K562 (cell line): ENCODE measurements around the gene MED15. TPM values are rescaled to one million over a fixed set of nuclear protein-coding genes. Genes with fewer than 3 reads are reported as not detected.

Experiments
- ATF6 ChIP-seq: sonication (generic); formaldehyde crosslinking; IDR thresholded peaks from 2 replicates; pipeline ENCODE4 v1.4.0; 2020; ENCODE audit warnings: mild to moderate bottlenecking, missing genetic modification reagents
- CAMTA2 ChIP-seq: fragments of 250-450 bp; sonication (Bioruptor Pico); conservative IDR thresholded peaks from 2 replicates; pipeline ENCODE4 v1.5.1; 2022
- CHD4 ChIP-seq: fragments of 200-600 bp; sonication (generic); IDR thresholded peaks from 3 replicates; pipeline ENCODE4 v1.6.1; 2012; ENCODE audit warnings: low read depth, mild to moderate bottlenecking, mixed read lengths, low read length, inconsistent platforms; ENCODE audit not compliant: insufficient read depth, insufficient replicate concordance, poor library complexity, severe bottlenecking
- FOXK1 ChIP-seq: sonication (generic); formaldehyde crosslinking; IDR thresholded peaks from 2 replicates; pipeline ENCODE4 v1.8.0; 2022; ENCODE audit warnings: missing genetic modification reagents, mild to moderate bottlenecking, borderline replicate concordance
- FOXM1 ChIP-seq, 2 experiments: fragments of 450-650 bp in 1 of 2; sonication (generic) in 1 of 2; formaldehyde crosslinking in 1 of 2; IDR thresholded peaks; 2 replicates each; pipeline versions ENCODE4 v1.6.1 to v1.9.0; 2017 to 2022; ENCODE audit warnings: low read depth in 2 of 2, mild to moderate bottlenecking in 2 of 2, missing genetic modification reagents in 1 of 2, moderate library complexity in 1 of 2
- HDGF ChIP-seq: fragments of 450-650 bp; IDR thresholded peaks from 2 replicates; pipeline ENCODE4 v1.6.1; 2016
- MNT ChIP-seq, 2 experiments: fragments of 450-650 bp; conservative IDR thresholded peaks; 2 replicates each; pipeline ENCODE4 v1.6.1; 2017; ENCODE audit warnings: mild to moderate bottlenecking in 2 of 2, moderate library complexity in 2 of 2
- POLR2AphosphoS2 ChIP-seq: IDR thresholded peaks from 2 replicates; pipeline ENCODE4 v1.6.1; 2012; ENCODE audit warnings: low read length, improper control_type of control experiment
- PTBP1 ChIP-seq: fragments of 200-400 bp; formaldehyde crosslinking; IDR thresholded peaks from 2 replicates; pipeline ENCODE4 v1.6.1; 2017; ENCODE audit warnings: low read depth, low read length
- PTRF ChIP-seq: fragments of 450-650 bp; IDR thresholded peaks from 2 replicates; pipeline ENCODE4 v1.6.1; 2016; ENCODE audit warnings: mild to moderate bottlenecking, missing genetic modification characterization, missing compliant biosample characterization
- SMARCB1 ChIP-seq: IDR thresholded peaks from 2 replicates; pipeline ENCODE4 v1.6.1; 2011; ENCODE audit warnings: improper control_type of control experiment, low read depth; ENCODE audit not compliant: insufficient read length
- SREBF2 ChIP-seq: sonication (generic); formaldehyde crosslinking; IDR thresholded peaks from 2 replicates; pipeline ENCODE4 v1.4.0; 2020; ENCODE audit warnings: mild to moderate bottlenecking, missing genetic modification reagents
- XRCC3 ChIP-seq: fragments of 450-650 bp; IDR thresholded peaks from 2 replicates; pipeline ENCODE4 v1.6.1; 2017; ENCODE audit warnings: mild to moderate bottlenecking, moderate library complexity
- ZNF175 ChIP-seq: fragments of 200-800 bp; sonication (Bioruptor generic); IDR thresholded peaks from 2 replicates; pipeline ENCODE4 v1.6.1; 2016; ENCODE audit warnings: low read depth, mild to moderate bottlenecking, missing genetic modification characterization, missing compliant biosample characterization
- ZNF224 ChIP-seq: sonication (generic); formaldehyde crosslinking; IDR thresholded peaks from 2 replicates; pipeline ENCODE4 v1.8.0; 2022; ENCODE audit warnings: mild to moderate bottlenecking, missing genetic modification reagents
- ZNF707 ChIP-seq: fragments of 250-450 bp; sonication (Bioruptor Pico); conservative IDR thresholded peaks from 2 replicates; pipeline ENCODE4 v1.8.0; 2022; ENCODE audit warnings: inconsistent platforms, mild to moderate bottlenecking, moderate library complexity
- polyA plus RNA-seq, 8 experiments: library from polyadenylated mRNA; depleted of rRNA in 4 of 8; stranded (reverse) in 5 of 8; unstranded in 3 of 8; fragments of >200 nt; fragmentation: Nextera tagmentation in 2 of 8; fragmentation: Illumina TruSeq in 1 of 8; extraction: Ambion mirVana in 2 of 8; extraction: Trizol in 1 of 8; gene quantifications; 2 replicates each; pipeline versions ENCODE4 v1.2.1 to v1.2.3, GENCODE V29; 2011 to 2014; ENCODE audit warnings: inconsistent platforms in 1 of 8, missing spikeins in 1 of 8
- total RNA-seq, 7 experiments: library from RNA; depleted of rRNA in 6 of 7; stranded (reverse); fragments of >200 nt in 6 of 7; fragmentation: Illumina TruSeq in 2 of 7; extraction: Trizol in 2 of 7; gene quantifications; 2 replicates each; pipeline versions ENCODE4 v1.2.1 to v1.2.3, GENCODE V29; 2011 to 2021; ENCODE audit warnings: low replicate concordance in 1 of 7
- TF ChIP-seq, protein P1 (sequence below): sonication (generic); formaldehyde crosslinking; IDR thresholded peaks from 2 replicates; pipeline ENCODE4 v1.8.0; 2022; ENCODE audit warnings: mild to moderate bottlenecking, missing genetic modification reagents

MED15 gene
- total and polyA plus RNA-seq, 9 of the 15 experiments (the other 6 are each of a cell fraction or from before 2014, with no cell fraction given) = 4.0 to 271 (median 60.1) TPM

DNA sequence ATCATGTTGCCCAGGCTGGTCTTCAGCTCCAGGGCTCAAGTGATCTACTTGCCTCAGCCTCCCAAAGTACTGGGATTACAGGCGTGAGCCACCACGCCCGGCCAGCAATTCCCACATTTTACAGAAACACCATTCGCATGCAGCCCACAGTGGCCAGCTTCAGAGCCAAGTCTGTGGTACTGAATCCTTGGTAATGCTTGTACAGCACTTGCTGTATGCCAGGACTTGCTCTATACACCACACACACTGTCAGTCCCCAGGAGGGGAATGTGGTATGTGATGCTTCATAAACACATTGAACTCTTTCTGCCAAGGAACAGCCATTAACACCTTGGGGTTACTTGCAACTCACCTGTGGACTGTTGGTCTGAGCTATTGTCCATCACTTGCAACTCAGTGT is 119.4 kb downstream of the MED15 start (continued):
- TF ChIP-seq CHD4 (no peak), ZNF707 (CRISPR knock-in tag) (no peak), HDGF (no peak), ATF6 (CRISPR knock-in tag) (no peak), MNT (conservative IDR thresholded peaks at IDR 0.05) (no peak), SMARCB1 (no peak), POLR2AphosphoS2 (no peak), PTRF (tag) (no peak), PTBP1 (no peak), SREBF2 (no peak), FOXM1 (IDR thresholded peaks at IDR 0.05; ENCODE audit: low read depth) (no peak), FOXM1 (CRISPR knock-in tag; IDR thresholded peaks at IDR 0.05; ENCODE audit: low read depth) (no peak), FOXK1 (CRISPR knock-in tag) (no peak), XRCC3 (no peak), CAMTA2 (CRISPR knock-in tag) (0 out of 2 replicates have a peak, but pooled peaks have one; percentile 46), ZNF224 (CRISPR knock-in tag) (no peak), ZNF175 (CRISPR knock-in tag) (no peak)
- TF ChIP-seq, protein P1, sequence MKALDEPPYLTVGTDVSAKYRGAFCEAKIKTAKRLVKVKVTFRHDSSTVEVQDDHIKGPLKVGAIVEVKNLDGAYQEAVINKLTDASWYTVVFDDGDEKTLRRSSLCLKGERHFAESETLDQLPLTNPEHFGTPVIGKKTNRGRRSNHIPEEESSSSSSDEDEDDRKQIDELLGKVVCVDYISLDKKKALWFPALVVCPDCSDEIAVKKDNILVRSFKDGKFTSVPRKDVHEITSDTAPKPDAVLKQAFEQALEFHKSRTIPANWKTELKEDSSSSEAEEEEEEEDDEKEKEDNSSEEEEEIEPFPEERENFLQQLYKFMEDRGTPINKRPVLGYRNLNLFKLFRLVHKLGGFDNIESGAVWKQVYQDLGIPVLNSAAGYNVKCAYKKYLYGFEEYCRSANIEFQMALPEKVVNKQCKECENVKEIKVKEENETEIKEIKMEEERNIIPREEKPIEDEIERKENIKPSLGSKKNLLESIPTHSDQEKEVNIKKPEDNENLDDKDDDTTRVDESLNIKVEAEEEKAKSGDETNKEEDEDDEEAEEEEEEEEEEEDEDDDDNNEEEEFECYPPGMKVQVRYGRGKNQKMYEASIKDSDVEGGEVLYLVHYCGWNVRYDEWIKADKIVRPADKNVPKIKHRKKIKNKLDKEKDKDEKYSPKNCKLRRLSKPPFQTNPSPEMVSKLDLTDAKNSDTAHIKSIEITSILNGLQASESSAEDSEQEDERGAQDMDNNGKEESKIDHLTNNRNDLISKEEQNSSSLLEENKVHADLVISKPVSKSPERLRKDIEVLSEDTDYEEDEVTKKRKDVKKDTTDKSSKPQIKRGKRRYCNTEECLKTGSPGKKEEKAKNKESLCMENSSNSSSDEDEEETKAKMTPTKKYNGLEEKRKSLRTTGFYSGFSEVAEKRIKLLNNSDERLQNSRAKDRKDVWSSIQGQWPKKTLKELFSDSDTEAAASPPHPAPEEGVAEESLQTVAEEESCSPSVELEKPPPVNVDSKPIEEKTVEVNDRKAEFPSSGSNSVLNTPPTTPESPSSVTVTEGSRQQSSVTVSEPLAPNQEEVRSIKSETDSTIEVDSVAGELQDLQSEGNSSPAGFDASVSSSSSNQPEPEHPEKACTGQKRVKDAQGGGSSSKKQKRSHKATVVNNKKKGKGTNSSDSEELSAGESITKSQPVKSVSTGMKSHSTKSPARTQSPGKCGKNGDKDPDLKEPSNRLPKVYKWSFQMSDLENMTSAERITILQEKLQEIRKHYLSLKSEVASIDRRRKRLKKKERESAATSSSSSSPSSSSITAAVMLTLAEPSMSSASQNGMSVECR (CRISPR knock-in tag) = no peak
